DND-41 (cell line): ENCODE measurements around the gene CTNNA3.

ENCODE experiments used
- ATAC-seq: fragments of 200-7000 bp; cut with Tn5 transposase; 3 replicates; pipeline ENCODE4 v1.9.1; 2021; ENCODE audit warnings: low read depth; ENCODE audit not compliant: insufficient read depth
- DNase-seq: peaks from one replicate; pipeline ENCODE4 v3.0.0-alpha.2; 2020
- H2AFZ ChIP-seq: 2 replicates; pipeline ENCODE4 v1.6.0; 2012; ENCODE audit warnings: low read depth, low read length
- H3K27ac ChIP-seq: 2 replicates; pipeline ENCODE4 v1.5.1; 2012; ENCODE audit warnings: low read length, inconsistent platforms
- H3K27me3 ChIP-seq: fragments of 200-600 bp; sonication (generic); 2 replicates; pipeline ENCODE4 v1.6.0; 2012; ENCODE audit warnings: low read length, mild to moderate bottlenecking, inconsistent platforms; ENCODE audit not compliant: insufficient read depth, poor library complexity
- H3K36me3 ChIP-seq: 2 replicates; pipeline ENCODE4 v1.5.1; 2012; ENCODE audit warnings: low read length, inconsistent platforms; ENCODE audit not compliant: insufficient read depth
- H3K4me1 ChIP-seq: 2 replicates; pipeline ENCODE4 v1.5.1; 2012; ENCODE audit warnings: mild to moderate bottlenecking, low read length; ENCODE audit not compliant: insufficient read depth
- H3K4me2 ChIP-seq: 2 replicates; pipeline ENCODE4 v1.6.0; 2012; ENCODE audit warnings: mild to moderate bottlenecking, moderate library complexity, low read length, inconsistent platforms; ENCODE audit not compliant: insufficient read depth
- H3K4me3 ChIP-seq, 2 experiments: fragments of 200-600 bp in 1 of 2; shearing (Covaris generic) in 1 of 2; 2 replicates each; pipeline ENCODE4 v1.5.1; 2012 to 2016; ENCODE audit warnings: inconsistent platforms in 2 of 2, low read length in 2 of 2, mild to moderate bottlenecking in 2 of 2, low read depth in 1 of 2, moderate library complexity in 1 of 2
- H3K79me2 ChIP-seq: 2 replicates; pipeline ENCODE4 v1.6.0; 2012; ENCODE audit warnings: low read length, inconsistent platforms; ENCODE audit not compliant: insufficient read depth
- H3K9ac ChIP-seq: 2 replicates; pipeline ENCODE4 v1.6.0; 2012; ENCODE audit warnings: low read depth, mild to moderate bottlenecking, inconsistent platforms, low read length, moderate library complexity
- H3K9me3 ChIP-seq: 2 replicates; pipeline ENCODE4 v1.5.1; 2012; ENCODE audit warnings: low read length, moderate library complexity, mild to moderate bottlenecking, inconsistent platforms; ENCODE audit not compliant: insufficient read depth, severe bottlenecking
- H4K20me1 ChIP-seq: 2 replicates; pipeline ENCODE4 v1.6.0; 2012; ENCODE audit warnings: low read length; ENCODE audit not compliant: insufficient read depth
- EZH2 ChIP-seq: IDR thresholded peaks from 3 replicates; pipeline ENCODE4 v1.6.1; 2012; ENCODE audit warnings: borderline replicate concordance, low read depth, mild to moderate bottlenecking, moderate library complexity, low read length, inconsistent platforms; ENCODE audit not compliant: severe bottlenecking
- TF ChIP-seq, protein P1 (sequence below): IDR thresholded peaks from 2 replicates; pipeline ENCODE4 v1.5.1; 2012; ENCODE audit warnings: borderline replicate concordance, low read length, moderate library complexity, mild to moderate bottlenecking; ENCODE audit not compliant: poor library complexity, severe bottlenecking; ENCODE audit errors: extremely low read depth

The CTNNA3 gene

DNA sequence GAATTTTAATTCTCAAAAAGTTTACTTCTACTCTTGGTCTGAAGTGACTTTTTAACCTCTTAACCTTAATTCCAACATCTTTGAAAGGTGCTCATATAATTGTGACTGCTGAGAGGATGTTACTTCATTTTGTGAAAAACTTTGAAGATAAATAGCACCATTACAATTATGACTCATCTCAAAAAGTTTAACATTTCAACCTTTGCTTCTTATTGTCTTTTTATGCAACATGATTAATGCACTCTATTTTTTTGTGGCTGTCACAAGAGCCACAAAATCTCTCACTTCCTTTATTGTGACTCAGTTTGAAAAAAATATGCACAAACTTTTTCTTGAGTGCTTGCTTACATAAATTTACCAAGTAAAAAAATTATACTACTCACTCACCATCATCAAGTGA is 387.1 kb downstream of the CTNNA3 start:
- DNase-seq (no peak), ATAC-seq (no peak)
- H3K79me2 ChIP-seq: no peaks in the 10 kb centered on the region
- no peaks in the 10 kb centered on the region for H3K4me1 ChIP-seq
- H3K27me3 ChIP-seq: no peaks in the 10 kb centered on the region
- H3K4me2 ChIP-seq: no peak overlapping the region
- no peak overlapping the region for H3K9ac ChIP-seq
- no peaks in the 10 kb centered on the region for H3K36me3 ChIP-seq
- no peak overlapping the region for H3K4me3 ChIP-seq
- H3K9me3 ChIP-seq: no peaks in the 10 kb centered on the region
- no peak overlapping the region for H2AFZ ChIP-seq
- H3K27ac ChIP-seq: no peak overlapping the region
- no peak for TF ChIP-seq EZH2
- TF ChIP-seq, protein P1, sequence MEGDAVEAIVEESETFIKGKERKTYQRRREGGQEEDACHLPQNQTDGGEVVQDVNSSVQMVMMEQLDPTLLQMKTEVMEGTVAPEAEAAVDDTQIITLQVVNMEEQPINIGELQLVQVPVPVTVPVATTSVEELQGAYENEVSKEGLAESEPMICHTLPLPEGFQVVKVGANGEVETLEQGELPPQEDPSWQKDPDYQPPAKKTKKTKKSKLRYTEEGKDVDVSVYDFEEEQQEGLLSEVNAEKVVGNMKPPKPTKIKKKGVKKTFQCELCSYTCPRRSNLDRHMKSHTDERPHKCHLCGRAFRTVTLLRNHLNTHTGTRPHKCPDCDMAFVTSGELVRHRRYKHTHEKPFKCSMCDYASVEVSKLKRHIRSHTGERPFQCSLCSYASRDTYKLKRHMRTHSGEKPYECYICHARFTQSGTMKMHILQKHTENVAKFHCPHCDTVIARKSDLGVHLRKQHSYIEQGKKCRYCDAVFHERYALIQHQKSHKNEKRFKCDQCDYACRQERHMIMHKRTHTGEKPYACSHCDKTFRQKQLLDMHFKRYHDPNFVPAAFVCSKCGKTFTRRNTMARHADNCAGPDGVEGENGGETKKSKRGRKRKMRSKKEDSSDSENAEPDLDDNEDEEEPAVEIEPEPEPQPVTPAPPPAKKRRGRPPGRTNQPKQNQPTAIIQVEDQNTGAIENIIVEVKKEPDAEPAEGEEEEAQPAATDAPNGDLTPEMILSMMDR: no peak
- no peaks in the 10 kb centered on the region for H4K20me1 ChIP-seq

DNA sequence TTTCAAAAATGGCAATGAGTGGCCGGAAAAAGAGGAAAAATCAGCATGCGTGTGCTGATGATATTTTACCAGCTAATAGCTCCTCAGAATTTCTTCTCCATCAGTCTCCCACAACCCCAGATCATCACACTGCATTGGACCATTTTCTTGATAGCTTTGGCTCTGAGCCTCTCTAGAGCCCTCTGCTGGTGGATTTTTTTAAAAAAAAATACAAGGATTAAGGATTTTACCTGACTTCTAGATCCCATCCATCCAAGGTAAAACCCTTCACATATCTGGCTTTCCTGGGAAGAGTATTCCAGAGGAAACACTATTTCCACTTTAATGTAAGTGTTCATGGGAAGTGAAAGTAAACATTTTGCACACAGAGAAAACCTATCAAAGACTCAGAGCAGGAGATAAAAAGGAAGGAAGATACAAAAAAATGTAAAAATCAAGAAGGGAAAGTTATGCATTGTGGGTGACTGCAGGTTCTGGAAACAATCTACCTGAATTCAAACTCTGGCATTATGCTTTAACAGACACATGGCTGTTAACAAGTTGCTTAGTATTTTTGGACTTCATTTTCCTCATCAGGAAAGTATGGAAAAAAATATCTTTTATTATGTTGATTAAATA is 389.3 kb downstream of the CTNNA3 start:
- Histone ChIP-seq H3K9me3 (no peaks in the 10 kb centered on the region), H3K9ac (no peak overlapping the region), H3K27me3 (no peaks in the 10 kb centered on the region), H2AFZ (no peak overlapping the region), H3K36me3 (no peaks in the 10 kb centered on the region), H3K27ac (no peak overlapping the region), H3K4me2 (no peak overlapping the region), H3K4me3 (no peak overlapping the region), H3K4me1 (no peaks in the 10 kb centered on the region), H3K79me2 (no peaks in the 10 kb centered on the region), H4K20me1 (no peaks in the 10 kb centered on the region)
- DNase-seq: no peak
- no peak for TF ChIP-seq EZH2
- TF ChIP-seq, protein P1: peak; percentile 44
- peak; percentile 40; the same call in 1 of the 3 replicates for ATAC-seq

DNA sequence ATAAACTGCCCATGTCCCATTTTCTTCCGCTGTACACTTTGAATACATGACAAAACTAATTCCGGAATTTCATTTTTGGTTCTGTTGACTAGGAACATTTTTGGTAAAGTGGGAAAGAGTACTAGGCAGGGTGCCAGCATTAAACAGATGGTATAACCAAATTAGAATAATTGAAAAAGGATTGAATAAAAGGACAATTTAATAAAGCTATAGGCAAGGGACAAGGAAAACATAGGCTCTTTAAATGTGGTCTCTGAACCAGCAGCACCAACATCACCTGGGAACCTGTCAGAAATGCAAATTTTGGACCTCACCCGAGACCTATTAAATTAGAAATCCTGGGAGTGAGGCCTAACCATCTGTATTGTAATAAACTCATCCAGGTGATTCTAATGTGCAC is 393.3 kb downstream of the CTNNA3 start:
- Histone ChIP-seq H4K20me1 (no peaks in the 10 kb centered on the region), H3K4me3 (no peak overlapping the region), H3K36me3 (no peaks in the 10 kb centered on the region), H3K27me3 (no peaks in the 10 kb centered on the region), H3K4me1 (no peaks in the 10 kb centered on the region), H3K4me2 (no peak overlapping the region), H3K27ac (no peak overlapping the region), H2AFZ (no peak overlapping the region), H3K9me3 (no peaks in the 10 kb centered on the region), H3K79me2 (no peaks in the 10 kb centered on the region), H3K9ac (no peak overlapping the region)
- no peak for ATAC-seq
- DNase-seq: no peak
- TF ChIP-seq EZH2: no peak

DNA sequence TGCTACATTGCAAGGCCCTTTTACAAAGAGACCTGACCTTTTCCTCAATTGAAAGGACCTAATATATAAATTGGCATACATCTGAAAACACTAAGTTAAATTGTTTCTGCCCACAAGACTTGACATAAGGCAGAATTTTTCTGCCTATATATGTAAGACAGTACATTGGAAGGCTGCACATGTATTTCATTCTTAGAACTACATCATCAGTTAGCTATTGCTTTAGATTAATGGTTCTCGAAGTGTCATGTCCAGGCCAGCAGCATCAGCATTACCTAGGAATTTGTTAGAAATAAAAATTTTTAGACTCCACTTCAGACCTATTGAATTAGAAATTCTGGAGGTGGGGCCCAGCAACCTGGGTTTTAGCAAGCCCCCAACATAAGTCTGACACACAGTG is 396.2 kb downstream of the CTNNA3 start:
- no peaks in the 10 kb centered on the region for H3K9me3 ChIP-seq
- H3K36me3 ChIP-seq: no peaks in the 10 kb centered on the region
- H3K4me1 ChIP-seq: no peaks in the 10 kb centered on the region
- H2AFZ ChIP-seq: no peak overlapping the region
- TF ChIP-seq EZH2: no peak
- TF ChIP-seq, protein P1: no peak
- DNase-seq (no peak), ATAC-seq (no peak)
- no peaks in the 10 kb centered on the region for H3K27me3 ChIP-seq
- no peak overlapping the region for H3K9ac ChIP-seq
- H4K20me1 ChIP-seq: no peaks in the 10 kb centered on the region
- no peaks in the 10 kb centered on the region for H3K79me2 ChIP-seq
- no peak overlapping the region for H3K27ac ChIP-seq
- H3K4me2 ChIP-seq: no peak overlapping the region
- H3K4me3 ChIP-seq: no peak overlapping the region
